D341Med (cell line): ENCODE measurements around the gene AGA.

Experiments
- DNase-seq: peaks from one replicate; pipeline ENCODE4 v3.0.0; 2012; ENCODE audit warnings: low spot score

AGA gene

GRCh38 chr4:177446586-177446985 is 4.3 kb upstream of the AGA start:
- no peak for DNase-seq

- DNase-seq = no peak
Measured at GRCh38 chr4:177444911-177445736, 2.9 kb upstream of the AGA start.

GRCh38 chr4:177441061-177441802 is 1.0 kb downstream of the AGA start:
- DNase-seq = no peak

GRCh38 chr4:177436456-177436855 is 5.8 kb downstream of the AGA start:
- DNase-seq = no peak

- no peak for DNase-seq
Measured at GRCh38 chr4:177434667-177435066, 7.6 kb downstream of the AGA start.

GRCh38 chr4:177427192-177427591 is 15.0 kb downstream of the AGA start:
- DNase-seq = no peak

- no peak for DNase-seq
Measured at GRCh38 chr4:177419434-177419833, 22.8 kb downstream of the AGA start.

GRCh38 chr4:177413656-177414055 is 28.6 kb downstream of the AGA start:
- no peak for DNase-seq

- no peak for DNase-seq
Measured at GRCh38 chr4:177413076-177413475, 29.2 kb downstream of the AGA start.

GRCh38 chr4:177411996-177412395 is 30.2 kb downstream of the AGA start:
- DNase-seq = no peak

- no peak for DNase-seq
Measured at GRCh38 chr4:177410566-177410965, 31.7 kb downstream of the AGA start.

GRCh38 chr4:177408023-177408422 is 34.2 kb downstream of the AGA start:
- DNase-seq = no peak

- DNase-seq = no peak
Measured at GRCh38 chr4:177405508-177405907, 36.7 kb downstream of the AGA start.

GRCh38 chr4:177404986-177405385 is 37.3 kb downstream of the AGA start:
- DNase-seq = no peak

GRCh38 chr4:177404342-177404741 is 37.9 kb downstream of the AGA start:
- DNase-seq = no peak

- no peak for DNase-seq
Measured at GRCh38 chr4:177403746-177404145, 38.5 kb downstream of the AGA start.

GRCh38 chr4:177401658-177402273 is 40.5 kb downstream of the AGA start:
- DNase-seq = no peak

GRCh38 chr4:177400030-177400429 is 42.2 kb downstream of the AGA start:
- DNase-seq = no peak

GRCh38 chr4:177396352-177396751 is 45.9 kb downstream of the AGA start:
- DNase-seq = no peak

- no peak for DNase-seq
Measured at GRCh38 chr4:177393236-177393635, 49.0 kb downstream of the AGA start.

- no peak for DNase-seq
Measured at GRCh38 chr4:177391953-177392352, 50.3 kb downstream of the AGA start.

- DNase-seq = no peak
Measured at GRCh38 chr4:177391287-177391686, 51.0 kb downstream of the AGA start.

GRCh38 chr4:177386278-177386815 is 55.9 kb downstream of the AGA start:
- DNase-seq = no peak
